ENCODE data around the gene SNAPIN. TPM values are rescaled to one million over a fixed set of nuclear protein-coding genes. Genes with fewer than 3 reads are reported as not detected.

Gene SNAPIN
- total and polyA plus RNA-seq, 4 donors, result 26.3 to 38.1 (median 33.6) TPM

- 19 to 46% methylated on average over 3 of the region's 3 CpGs for WGBS, 2 donors
- Histone ChIP-seq H3K4me3 (no peak overlapping the region), H3K9ac (ENCODE audit: insufficient read depth in 1 of 2, low read length in 2 of 2) (no peak overlapping the region), H3K36me3 (ENCODE audit: control insufficient read depth in 4 of 4, insufficient read depth in 4 of 4, low read length in 4 of 4) (no peaks in the 10 kb centered on the region), H3K4me1 (ENCODE audit: control insufficient read depth in 5 of 5, insufficient read depth in 5 of 5, low read length in 5 of 5) (no peaks in the 10 kb centered on the region), H3K27me3 (ENCODE audit: control insufficient read depth in 3 of 3, insufficient read depth in 3 of 3, low read length in 2 of 3) (no peaks in the 10 kb centered on the region), H3K27ac (ENCODE audit: low read depth in 1 of 2, low read length in 1 of 2) (peak overlapping the region in 1 of 2 donors; percentile 17), H3K9me3 (ENCODE audit: control insufficient read depth in 4 of 4, insufficient read depth in 3 of 4, low read length in 3 of 4) (no peaks in the 10 kb centered on the region)
- TF ChIP-seq CTCF (IDR thresholded peaks at IDR 0.05; ENCODE audit: control extremely low read depth, extremely low read depth), result no peak
- DNase-seq (no peak), ATAC-seq (ENCODE audit: insufficient read depth, low FRiP score) (peak; percentile 44)
Measured at GRCh38 chr1:153652805-153653500, 5.5 kb upstream of the SNAPIN start.

GRCh38 chr1:153655333-153655732, 3.2 kb upstream of the SNAPIN start:
- no peak for TF ChIP-seq CTCF (IDR thresholded peaks at IDR 0.05; ENCODE audit: control extremely low read depth, extremely low read depth)
- no peaks in the 10 kb centered on the region for H3K36me3 ChIP-seq (ENCODE audit: control insufficient read depth in 4 of 4, insufficient read depth in 4 of 4, low read length in 4 of 4)
- H3K4me1 ChIP-seq (ENCODE audit: control insufficient read depth in 5 of 5, insufficient read depth in 5 of 5, low read length in 5 of 5), result peaks cover 0 to 8% (median 4%) of the 10 kb centered on the region in 5 donors
- ATAC-seq (ENCODE audit: insufficient read depth, low FRiP score), result no peak
- no peak overlapping the region for H3K9ac ChIP-seq (ENCODE audit: insufficient read depth in 1 of 2, low read length in 2 of 2)
- no peak for DNase-seq
- no peak overlapping the region for H3K4me3 ChIP-seq
- no peaks in the 10 kb centered on the region for H3K9me3 ChIP-seq (ENCODE audit: control insufficient read depth in 4 of 4, insufficient read depth in 3 of 4, low read length in 3 of 4)
- WGBS, 2 donors, result 72 to 87% methylated on average over 3 of the region's 3 CpGs
- H3K27me3 ChIP-seq (ENCODE audit: control insufficient read depth in 3 of 3, insufficient read depth in 3 of 3, low read length in 2 of 3), result no peaks in the 10 kb centered on the region
- no peak overlapping the region for H3K27ac ChIP-seq (ENCODE audit: low read depth in 1 of 2, low read length in 1 of 2)

GRCh38 chr1:153659175-153659534, 652 bp downstream of the SNAPIN start:
- WGBS, 2 donors, result 26 to 45% methylated on average over 8 of the region's 8 CpGs
- no peak for TF ChIP-seq CTCF (IDR thresholded peaks at IDR 0.05; ENCODE audit: control extremely low read depth, extremely low read depth)

More at GRCh38 chr1:153659175-153659534, 652 bp downstream of the SNAPIN start:
- DNase-seq (no peak), ATAC-seq (ENCODE audit: insufficient read depth, low FRiP score) (no peak)
- Histone ChIP-seq H3K4me1 (ENCODE audit: control insufficient read depth in 5 of 5, insufficient read depth in 5 of 5, low read length in 5 of 5) (peaks cover 0 to 8% (median 4%) of the 10 kb centered on the region in 5 donors), H3K4me3 (peak overlapping the region; percentile 67), H3K27me3 (ENCODE audit: control insufficient read depth in 3 of 3, insufficient read depth in 3 of 3, low read length in 2 of 3) (no peaks in the 10 kb centered on the region), H3K27ac (ENCODE audit: low read depth in 1 of 2, low read length in 1 of 2) (peak overlapping the region; percentile 95 to 99), H3K9ac (ENCODE audit: insufficient read depth in 1 of 2, low read length in 2 of 2) (peak overlapping the region; percentile 84 to 96), H3K9me3 (ENCODE audit: control insufficient read depth in 4 of 4, insufficient read depth in 3 of 4, low read length in 3 of 4) (no peaks in the 10 kb centered on the region), H3K36me3 (ENCODE audit: control insufficient read depth in 4 of 4, insufficient read depth in 4 of 4, low read length in 4 of 4) (peaks cover 17 to 23% (median 18%) of the 10 kb centered on the region in 4 donors)

All from lung (tissue), 12 donors.